Effector memory CD8-positive, alpha-beta T cell (primary cell): ENCODE data around the gene WNK4.
"Not testable (repeated sequence)": the region's sequence is repeated elsewhere in the genome, so short reads cannot be mapped to it uniquely, and the experiment has no call there.

Source experiments
- ATAC-seq: fragments of 150-1000 bp; cut with Tn5 transposase; replicated peaks from 2 replicates; pipeline ENCODE4 v1.10.0; 2021; ENCODE audit warnings: mild to moderate bottlenecking, moderate library complexity
- DNase-seq, 3 experiments: peaks; one replicate each; pipeline ENCODE4 v3.0.0; 2021
- H3K27ac Mint-ChIP-seq, 2 donors: one replicate each; pipeline ENCODE4 v1.8.0; 2022; ENCODE audit warnings: mild to moderate bottlenecking in 2 of 2, mixed read lengths in 2 of 2, moderate library complexity in 2 of 2
- H3K27me3 Mint-ChIP-seq, 2 donors: one replicate each; pipeline ENCODE4 v1.8.0; 2022; ENCODE audit warnings: mixed read lengths in 2 of 2
- H3K36me3 Mint-ChIP-seq: one replicate; pipeline ENCODE4 v1.8.0; 2022; ENCODE audit warnings: mild to moderate bottlenecking, moderate library complexity, mixed read lengths; ENCODE audit not compliant: insufficient read depth
- H3K4me1 Mint-ChIP-seq, 2 donors: one replicate each; pipeline ENCODE4 v1.8.0; 2022; ENCODE audit warnings: low read depth in 2 of 2, mixed read lengths in 2 of 2
- H3K4me3 Mint-ChIP-seq, 2 donors: one replicate each; pipeline ENCODE4 v1.8.0; 2022; ENCODE audit warnings: mild to moderate bottlenecking in 2 of 2, mixed read lengths in 2 of 2, moderate library complexity in 2 of 2
- H3K9me3 Mint-ChIP-seq, 2 donors: one replicate each; pipeline ENCODE4 v1.8.0; 2022; ENCODE audit warnings: mixed read lengths in 2 of 2
- total RNA-seq, 9 experiments: gene quantifications; one replicate each; lab custom pipeline; 2026; lab: John Stamatoyannopoulos, UW

Gene WNK4
- 0 to 0.72 (median 0.21) reads per million in 9 experiments for total RNA-seq

- ATAC-seq = no peak
- Mint-ChIP-seq H3K4me1 (peaks cover 13 to 23% of the 10 kb centered on the region in 2 donors), H3K9me3 (no peaks in the 10 kb centered on the region), H3K36me3 (peaks cover 25% of the 10 kb centered on the region), H3K4me3 (peak within 1 kb of the TSS; percentile 14 to 33), H3K27ac (no peak within 1 kb of the TSS), H3K27me3 (peaks cover 39 to 58% of the 10 kb centered on the region in 2 donors)
- DNase-seq = no peak
Observed at GRCh38 chr17:42779936-42780850, at the start of gene WNK4. Gene WNK4 (plus strand): TSS chr17:42780610. CDS start chr17:42780699, 89 bp downstream.

GRCh38 chr17:42740699-42741098 is 39.7 kb upstream of the WNK4 start:
- Mint-ChIP-seq H3K27ac (peak overlapping the region in 1 of 2 donors; percentile 25), H3K4me1 (peaks cover 15 to 18% of the 10 kb centered on the region in 2 donors), H3K36me3 (peaks cover 10% of the 10 kb centered on the region), H3K27me3 (no peaks in the 10 kb centered on the region), H3K9me3 (no peaks in the 10 kb centered on the region), H3K4me3 (no peak overlapping the region)
- DNase-seq = no peak
- ATAC-seq = no peak

- H3K36me3 Mint-ChIP-seq, H3K9me3 Mint-ChIP-seq, H3K4me3 Mint-ChIP-seq, H3K27me3 Mint-ChIP-seq, ATAC-seq, DNase-seq: not testable (repeated sequence)
- H3K4me1 Mint-ChIP-seq = peaks cover 13 to 18% of the 10 kb centered on the region in 2 donors
- H3K27ac Mint-ChIP-seq = peak overlapping the region in 1 of 2 donors; percentile 65
Observed at GRCh38 chr17:42742916-42743315, 37.5 kb upstream of the WNK4 start.

- Mint-ChIP-seq H3K4me1 (peaks cover 13 to 18% of the 10 kb centered on the region in 2 donors), H3K9me3 (no peaks in the 10 kb centered on the region), H3K4me3 (peak overlapping the region; percentile 85 to 89), H3K27me3 (peaks cover 8 to 17% of the 10 kb centered on the region in 2 donors), H3K36me3 (peaks cover 10% of the 10 kb centered on the region), H3K27ac (peak overlapping the region; percentile 85 to 91)
- DNase-seq = no peak
- no peak for ATAC-seq
Observed at GRCh38 chr17:42743595-42744282, 36.7 kb upstream of the WNK4 start.

- H3K4me1 Mint-ChIP-seq = peaks cover 13 to 18% of the 10 kb centered on the region in 2 donors
- DNase-seq = no peak
- H3K27ac Mint-ChIP-seq = peak overlapping the region; percentile 85 to 91
- H3K36me3 Mint-ChIP-seq = peaks cover 10% of the 10 kb centered on the region
- peak; percentile 69 for ATAC-seq
- peaks cover 8 to 23% of the 10 kb centered on the region in 2 donors for H3K27me3 Mint-ChIP-seq
- no peaks in the 10 kb centered on the region for H3K9me3 Mint-ChIP-seq
- peak overlapping the region; percentile 85 to 89 for H3K4me3 Mint-ChIP-seq
Observed at GRCh38 chr17:42744283-42744805, 36.1 kb upstream of the WNK4 start.

GRCh38 chr17:42744806-42745617 is 35.4 kb upstream of the WNK4 start, which contains the start of gene EZH1:
Gene EZH1 (minus strand): TSS chr17:42745040. CDS start chr17:42728941, 16,099 bp downstream.
- ATAC-seq = peak; percentile 88
- Mint-ChIP-seq H3K27ac (peak within 1 kb of the TSS; percentile 85 to 91), H3K27me3 (peaks cover 8 to 27% of the 10 kb centered on the region in 2 donors), H3K36me3 (peaks cover 10% of the 10 kb centered on the region), H3K4me1 (peaks cover 13 to 18% of the 10 kb centered on the region in 2 donors), H3K9me3 (no peaks in the 10 kb centered on the region), H3K4me3 (peak within 1 kb of the TSS; percentile 85 to 89)
- peak; percentile 87 to 92 (median 91) for DNase-seq

GRCh38 chr17:42748202-42748907 is 32.1 kb upstream of the WNK4 start:
- Mint-ChIP-seq H3K4me1 (peaks cover 13 to 14% of the 10 kb centered on the region in 2 donors), H3K4me3 (no peak overlapping the region), H3K9me3 (no peaks in the 10 kb centered on the region), H3K27ac (no peak overlapping the region), H3K36me3 (peaks cover 10% of the 10 kb centered on the region), H3K27me3 (peaks cover 8 to 48% of the 10 kb centered on the region in 2 donors)
- DNase-seq (no peak), ATAC-seq (no peak)

- Mint-ChIP-seq H3K4me3 (no peak overlapping the region), H3K27me3 (peaks cover 8 to 54% of the 10 kb centered on the region in 2 donors), H3K36me3 (peaks cover 9% of the 10 kb centered on the region), H3K9me3 (no peaks in the 10 kb centered on the region), H3K27ac (no peak overlapping the region), H3K4me1 (peaks cover 7 to 8% of the 10 kb centered on the region in 2 donors)
- DNase-seq (no peak), ATAC-seq (no peak)
Observed at GRCh38 chr17:42748908-42749798, 31.3 kb upstream of the WNK4 start.

- Mint-ChIP-seq H3K9me3 (no peaks in the 10 kb centered on the region), H3K36me3 (no peaks in the 10 kb centered on the region), H3K27ac (no peak overlapping the region), H3K4me3 (no peak overlapping the region), H3K4me1 (no peaks in the 10 kb centered on the region), H3K27me3 (peaks cover 20 to 70% of the 10 kb centered on the region in 2 donors)
- DNase-seq (no peak), ATAC-seq (no peak)
Observed at GRCh38 chr17:42750739-42751344, 29.6 kb upstream of the WNK4 start.

GRCh38 chr17:42751628-42752027 is 28.8 kb upstream of the WNK4 start:
- no peak overlapping the region for H3K27ac Mint-ChIP-seq
- peaks cover 26 to 78% of the 10 kb centered on the region in 2 donors for H3K27me3 Mint-ChIP-seq
- ATAC-seq (no peak), DNase-seq (no peak)
- no peaks in the 10 kb centered on the region for H3K4me1 Mint-ChIP-seq
- H3K4me3 Mint-ChIP-seq = no peak overlapping the region
- H3K36me3 Mint-ChIP-seq = no peaks in the 10 kb centered on the region
- no peaks in the 10 kb centered on the region for H3K9me3 Mint-ChIP-seq

GRCh38 chr17:42754782-42755181 is 25.6 kb upstream of the WNK4 start:
- DNase-seq = no peak
- H3K4me3 Mint-ChIP-seq = no peak overlapping the region
- no peaks in the 10 kb centered on the region for H3K9me3 Mint-ChIP-seq
- no peaks in the 10 kb centered on the region for H3K36me3 Mint-ChIP-seq
- no peak overlapping the region for H3K27ac Mint-ChIP-seq
- no peaks in the 10 kb centered on the region for H3K4me1 Mint-ChIP-seq
- ATAC-seq = no peak
- peaks cover 31 to 81% of the 10 kb centered on the region in 2 donors for H3K27me3 Mint-ChIP-seq
